PC-9 (cell line): ENCODE results near the gene GNB1. TPM values are rescaled to one million over a fixed set of nuclear protein-coding genes. Genes with fewer than 3 reads are reported as not detected.

Source experiments
- BruUV-seq: library from RNA; stranded (reverse); fragments of 400-500 nt; replicated peaks from 2 replicates; lab custom pipeline; 2021; lab: Mats Ljungman, UMichigan
- CTCF ChIA-PET: fragments of 300-600 bp; sonication (Branson Sonifier 250); formaldehyde crosslinking; loops from one replicate; lab custom pipeline; 2022; ENCODE audit warnings: antibody characterized with exemption; lab: Charles Lee
- POLR2A ChIA-PET: fragments of 300-600 bp; sonication (Branson Sonifier 250); formaldehyde crosslinking; loops from one replicate; lab custom pipeline; 2022; ENCODE audit warnings: antibody characterized with exemption; ENCODE audit not compliant: unreplicated experiment; lab: Charles Lee
- DNase-seq, 2 experiments: peaks; one replicate each; pipeline versions ENCODE4 v3.0.0 to v3.0.0-alpha.2; 2015 to 2022; ENCODE audit warnings: mixed read lengths in 1 of 2
- H2AFZ ChIP-seq: fragments of 200-600 bp; sonication (generic); 2 replicates; pipeline ENCODE4 v1.8.1; 2017; ENCODE audit warnings: antibody characterized with exemption
- H3F3A ChIP-seq: fragments of 200-600 bp; sonication (generic); 2 replicates; pipeline ENCODE4 v1.8.1; 2017; ENCODE audit warnings: antibody characterized with exemption, mild to moderate bottlenecking, low read depth; ENCODE audit not compliant: insufficient read depth
- H3K27ac ChIP-seq: fragments of 200-600 bp; sonication (generic); 2 replicates; pipeline ENCODE4 v1.6.1; 2016; ENCODE audit warnings: mixed run types
- H3K27me3 ChIP-seq: fragments of 200-600 bp; sonication (generic); 2 replicates; pipeline ENCODE4 v1.6.1; 2016; ENCODE audit warnings: low read depth, mixed run types; ENCODE audit not compliant: insufficient read depth
- H3K36me3 ChIP-seq: fragments of 200-600 bp; sonication (generic); 2 replicates; pipeline ENCODE4 v1.6.1; 2016; ENCODE audit warnings: low read depth, mixed run types
- H3K4me1 ChIP-seq: fragments of 200-600 bp; sonication (generic); replicated peaks from 2 replicates; pipeline ENCODE4 v1.6.1; 2016; ENCODE audit warnings: mixed run types; ENCODE audit not compliant: insufficient read depth
- H3K4me2 ChIP-seq: fragments of 200-600 bp; sonication (generic); 2 replicates; pipeline ENCODE4 v1.6.1; 2017; ENCODE audit warnings: mixed run types
- H3K4me3 ChIP-seq: fragments of 200-600 bp; sonication (generic); 2 replicates; pipeline ENCODE4 v1.6.1; 2016; ENCODE audit warnings: mixed run types
- H3K79me2 ChIP-seq: fragments of 200-600 bp; sonication (generic); 2 replicates; pipeline ENCODE4 v1.6.1; 2017; ENCODE audit warnings: low read depth, mixed run types
- H3K9me2 ChIP-seq: fragments of 200-600 bp; sonication (generic); 2 replicates; pipeline ENCODE4 v1.8.1; 2017; ENCODE audit warnings: mild to moderate bottlenecking; ENCODE audit not compliant: insufficient read depth
- H3K9me3 ChIP-seq: fragments of 200-600 bp; sonication (generic); 2 replicates; pipeline ENCODE4 v1.8.1; 2016; ENCODE audit warnings: low read depth; ENCODE audit not compliant: insufficient read depth
- H4K20me1 ChIP-seq: fragments of 200-600 bp; sonication (generic); 2 replicates; pipeline ENCODE4 v1.8.1; 2017; ENCODE audit not compliant: insufficient read depth
- CTCF ChIP-seq: fragments of 200-600 bp; sonication (generic); conservative IDR thresholded peaks from 2 replicates; pipeline ENCODE4 v1.6.1; 2017; ENCODE audit warnings: mixed run types, antibody characterized with exemption, mild to moderate bottlenecking, moderate library complexity
- EZH2 ChIP-seq: fragments of 200-600 bp; sonication (generic); IDR thresholded peaks from 2 replicates; pipeline ENCODE4 v1.8.0; 2017; ENCODE audit warnings: antibody characterized with exemption, low read depth
- intact Hi-C: fragments of 100-400 bp; cut with micrococcal nuclease; formaldehyde crosslinking; loops from one replicate; pipeline ENCODE4 v1.10.0; 2022; ENCODE audit not compliant: unreplicated experiment
- total RNA-seq: library from RNA; stranded (reverse); gene quantifications from 2 replicates; pipeline ENCODE4 v1.2.3, GENCODE V29; 2021

Gene GNB1
- total RNA-seq, 1 experiment from 2014 or later = 286 TPM

- peaks cover 32% of the 10 kb centered on the region for H3K27me3 ChIP-seq
- no TSS peak for BruUV-seq
- no peaks in the 10 kb centered on the region for H3K36me3 ChIP-seq
- no peaks in the 10 kb centered on the region for H3K9me3 ChIP-seq
- H3K27ac ChIP-seq = no peak overlapping the region
- H4K20me1 ChIP-seq = no peaks in the 10 kb centered on the region
- peaks cover 9% of the 10 kb centered on the region; the same call in 1 of the 2 replicates for H3K4me1 ChIP-seq
- H3K79me2 ChIP-seq = no peaks in the 10 kb centered on the region
- H3K9me2 ChIP-seq = no peaks in the 10 kb centered on the region
- peaks cover 6% of the 10 kb centered on the region; the same call in 1 of the 2 replicates for H3F3A ChIP-seq
- no peak for DNase-seq
- intact Hi-C loops = no loop called here
- H3K4me3 ChIP-seq = no peak overlapping the region
- no peak for TF ChIP-seq EZH2
- TF ChIP-seq CTCF = no peak
- ChIA-PET POLR2A (no interaction called here), CTCF (no interaction called here)
- no peak overlapping the region for H2AFZ ChIP-seq
- H3K4me2 ChIP-seq = no peak overlapping the region
Measured at GRCh38 chr1:1922702-1922955, 31.7 kb upstream of the GNB1 start.

GRCh38 chr1:1921901-1922701 lies 31.2 kb upstream of the GNB1 start:
- no peak overlapping the region for H3K4me3 ChIP-seq
- intact Hi-C loops = no loop called here
- BruUV-seq = no TSS peak
- POLR2A ChIA-PET = no interaction called here
- no peak overlapping the region for H3K4me2 ChIP-seq
- H3K9me3 ChIP-seq = no peaks in the 10 kb centered on the region
- no peaks in the 10 kb centered on the region for H4K20me1 ChIP-seq
- peaks cover 9% of the 10 kb centered on the region; the same call in 1 of the 2 replicates for H3K4me1 ChIP-seq
- no peak for TF ChIP-seq EZH2
- CTCF ChIA-PET = no interaction called here
- peaks cover 6% of the 10 kb centered on the region; the same call in 1 of the 2 replicates for H3F3A ChIP-seq
- peaks cover 27% of the 10 kb centered on the region for H3K27me3 ChIP-seq
- no peak for DNase-seq
- H2AFZ ChIP-seq = no peak overlapping the region
- no peak overlapping the region for H3K27ac ChIP-seq
- H3K9me2 ChIP-seq = no peaks in the 10 kb centered on the region
- no peaks in the 10 kb centered on the region for H3K36me3 ChIP-seq
- H3K79me2 ChIP-seq = no peaks in the 10 kb centered on the region

GRCh38 chr1:1921459-1921862 lies 30.6 kb upstream of the GNB1 start:
- CTCF ChIA-PET = no interaction called here
- POLR2A ChIA-PET = no interaction called here
- BruUV-seq = no TSS peak

More at GRCh38 chr1:1921459-1921862, 30.6 kb upstream of the GNB1 start:
- H3K4me1 ChIP-seq = peaks cover 9% of the 10 kb centered on the region; the same call in 1 of the 2 replicates
- no peaks in the 10 kb centered on the region for H3K79me2 ChIP-seq
- H3F3A ChIP-seq = peaks cover 6% of the 10 kb centered on the region; the same call in 1 of the 2 replicates
- H3K36me3 ChIP-seq = no peaks in the 10 kb centered on the region
- DNase-seq = no peak
- 0 out of 2 replicates have a peak, but pooled peaks cover 20% of the 10 kb centered on the region for H3K27me3 ChIP-seq
- intact Hi-C loops = no loop called here
- no peaks in the 10 kb centered on the region for H3K9me3 ChIP-seq
- no peak overlapping the region for H3K4me3 ChIP-seq
- no peaks in the 10 kb centered on the region for H3K9me2 ChIP-seq
- no peak overlapping the region for H2AFZ ChIP-seq
- TF ChIP-seq CTCF (no peak), EZH2 (no peak)
- no peaks in the 10 kb centered on the region for H4K20me1 ChIP-seq
- no peak overlapping the region for H3K27ac ChIP-seq
- no peak overlapping the region for H3K4me2 ChIP-seq
